ACHN (cell line): ENCODE results near the gene ARL4C.
"Not testable (repeated sequence)": the region's sequence is repeated elsewhere in the genome, so short reads cannot be mapped to it uniquely, and the experiment has no call there.

Experiments used
- DNase-seq: peaks from one replicate; pipeline ENCODE4 v3.0.0-alpha.2; 2015
- in situ Hi-C: cut with HindIII; loops from 2 replicates; pipeline ENCODE4 v1.10.0; 2017; ENCODE audit warnings: low sequenced_read_pairs, low pct_ligation_motif_present, low pct_unique_long_range_greater_than_20kb

The ARL4C gene

GRCh38 chr2:234481301-234481700 lies 15.6 kb downstream of the ARL4C start:
- in situ Hi-C loops = no loop called here
- DNase-seq = no peak

GRCh38 chr2:234480337-234480736 lies 16.5 kb downstream of the ARL4C start:
- in situ Hi-C loops = no loop called here

GRCh38 chr2:234479465-234479864 lies 17.4 kb downstream of the ARL4C start:
- no peak for DNase-seq
- in situ Hi-C loops = no loop called here

More at GRCh38 chr2:234480337-234480736, 16.5 kb downstream of the ARL4C start:
- no peak for DNase-seq

- DNase-seq = no peak
- in situ Hi-C loops = no loop called here
These were observed 18.6 kb downstream of the ARL4C start for GRCh38 chr2:234478121-234478858.

GRCh38 chr2:234476766-234477165 lies 20.1 kb downstream of the ARL4C start:
- no peak for DNase-seq
- in situ Hi-C loops = no loop called here

- in situ Hi-C loops = no loop called here
- DNase-seq = no peak
These were observed 22.2 kb downstream of the ARL4C start for GRCh38 chr2:234474654-234475053.

GRCh38 chr2:234472155-234472554 lies 24.7 kb downstream of the ARL4C start:
- no peak for DNase-seq
- in situ Hi-C loops = no loop called here

GRCh38 chr2:234469972-234470371 lies 26.9 kb downstream of the ARL4C start:
- DNase-seq = no peak
- in situ Hi-C loops = no loop called here

GRCh38 chr2:234469251-234469845 lies 27.5 kb downstream of the ARL4C start:
- no peak for DNase-seq
- in situ Hi-C loops = no loop called here

- no peak for DNase-seq
- in situ Hi-C loops = no loop called here
These were observed 28.4 kb downstream of the ARL4C start for GRCh38 chr2:234468503-234468902.

- in situ Hi-C loops = no loop called here
- DNase-seq = no peak
These were observed 29.6 kb downstream of the ARL4C start for GRCh38 chr2:234467289-234467688.

- DNase-seq = no peak
- in situ Hi-C loops = no loop called here
These were observed 32.6 kb downstream of the ARL4C start for GRCh38 chr2:234464291-234464645.

- in situ Hi-C loops = no loop called here
- no peak for DNase-seq
These were observed 33.1 kb downstream of the ARL4C start for GRCh38 chr2:234463626-234464290.

GRCh38 chr2:234462218-234462992 lies 34.5 kb downstream of the ARL4C start:
- in situ Hi-C loops = no loop called here
- DNase-seq = no peak

- in situ Hi-C loops = no loop called here
- no peak for DNase-seq
These were observed 37.4 kb downstream of the ARL4C start for GRCh38 chr2:234459401-234460009.

- DNase-seq = no peak
- in situ Hi-C loops = no loop called here
These were observed 38.4 kb downstream of the ARL4C start for GRCh38 chr2:234458466-234458865.

GRCh38 chr2:234457421-234457820 lies 39.5 kb downstream of the ARL4C start:
- in situ Hi-C loops = no loop called here
- no peak for DNase-seq

- in situ Hi-C loops, DNase-seq: not testable (repeated sequence)
These were observed 41.6 kb downstream of the ARL4C start for GRCh38 chr2:234455246-234455645.

- DNase-seq = no peak
- in situ Hi-C loops = no loop called here
These were observed 42.4 kb downstream of the ARL4C start for GRCh38 chr2:234454433-234454832.
